ENCODE measurements around the gene CASP14. TPM values are rescaled to one million over a fixed set of nuclear protein-coding genes. Genes with fewer than 3 reads are reported as not detected.

Gene CASP14
- total RNA-seq, 1 experiment from 2014 or later: not detected

GRCh38 chr19:15098460-15098859 is 49.2 kb downstream of the CASP14 start:
- Histone ChIP-seq H3K36me3 (ENCODE audit: control insufficient read depth in 1 of 2, insufficient read depth in 2 of 2, low read length in 2 of 2) (no peaks in the 10 kb centered on the region), H3K4me3 (replicated peaks in 1 of 2; ENCODE audit: low read depth in 1 of 2, low read length in 2 of 2) (no peak overlapping the region), H3K4me2 (ENCODE audit: low read length) (no peak overlapping the region), H3K27me3 (ENCODE audit: insufficient read depth, low read length) (no peaks in the 10 kb centered on the region), H3K79me2 (ENCODE audit: insufficient read depth, low read length) (no peaks in the 10 kb centered on the region), H3K4me1 (ENCODE audit: control insufficient read depth in 1 of 2, insufficient read depth in 2 of 2, low read length in 2 of 2) (no peaks in the 10 kb centered on the region), H4K20me1 (ENCODE audit: insufficient read depth) (no peaks in the 10 kb centered on the region), H3K27ac (ENCODE audit: low read depth, low read length) (no peak overlapping the region), H3K9me2 (ENCODE audit: insufficient read depth) (no peaks in the 10 kb centered on the region), H3K9me3 (ENCODE audit: control insufficient read depth in 1 of 2, insufficient read depth in 1 of 2, low read depth in 1 of 2, low read length in 2 of 2) (peaks cover 3 to 5% of the 10 kb centered on the region in 2 experiments; a peak in 2 of 4 replicates), H3K9ac (ENCODE audit: low read length) (no peak overlapping the region), H2AFZ (ENCODE audit: low read depth, low read length, poor library complexity, severe bottlenecking) (no peak overlapping the region)
- CTCF ChIA-PET: no interaction called here
- no peak for ATAC-seq
- no peak for DNase-seq (ENCODE audit: low read depth, low spot score)
- RAD21 ChIA-PET (ENCODE audit: low non-redundant PET in 1 of 2, low total read pairs in 2 of 2, uncharacterized antibody in 2 of 2, unreplicated experiment in 2 of 2): no interaction called here
- POLR2A ChIA-PET: no interaction called here
- intact Hi-C loops (cut with micrococcal nuclease): no loop called here
- BruUV-seq (replicated peaks): no TSS peak
- TF ChIP-seq FOSL1 (IDR thresholded peaks at IDR 0.05; ENCODE audit: low read depth) (no peak), TCF7L2 (IDR thresholded peaks at IDR 0.05; ENCODE audit: borderline replicate concordance, extremely low read depth, insufficient read depth, insufficient read length) (no peak), EGR1 (IDR thresholded peaks at IDR 0.05; ENCODE audit: low read depth) (no peak), EZH2phosphoT487 (IDR thresholded peaks at IDR 0.05; ENCODE audit: borderline replicate concordance) (no peak), YY1 (IDR thresholded peaks at IDR 0.05; ENCODE audit: extremely low read depth, insufficient replicate concordance, low read depth, low read length) (no peak), MAX (IDR thresholded peaks at IDR 0.05) (no peak), CEBPB (IDR thresholded peaks at IDR 0.05; ENCODE audit: low read depth) (no peak), SIN3A (IDR thresholded peaks at IDR 0.05; ENCODE audit: low read depth) (no peak), CBX3 (IDR thresholded peaks at IDR 0.05; ENCODE audit: low read depth) (no peak), POLR2AphosphoS5 (IDR thresholded peaks at IDR 0.05; ENCODE audit: low read depth, low read length) (no peak), RAD21 (IDR thresholded peaks at IDR 0.05; ENCODE audit: low read depth) (no peak), POLR2A (IDR thresholded peaks at IDR 0.05; ENCODE audit: borderline replicate concordance, extremely low read depth, insufficient read depth, insufficient read length) (no peak), ZBTB33 (IDR thresholded peaks at IDR 0.05; ENCODE audit: extremely low read depth, insufficient replicate concordance, low read length) (no peak), ZNF274 (IDR thresholded peaks at IDR 0.05; ENCODE audit: low read depth, low read length) (no peak), REST (IDR thresholded peaks at IDR 0.05; ENCODE audit: low read depth) (no peak)
